Dermis microvascular lymphatic vessel endothelial cell (primary cell): ENCODE data around the gene CDC6. TPM values are rescaled to one million over a fixed set of nuclear protein-coding genes. Genes with fewer than 3 reads are reported as not detected.
A peak's percentile ranks its signal among the peaks of the same experiment; 100 is the strongest.

Source experiments
- DNase-seq, 2 donors: peaks; one replicate each; pipeline versions ENCODE4 v3.0.0 to v3.0.0-alpha.2; 2010; ENCODE audit warnings: low read depth in 2 of 2
- total RNA-seq: library from RNA; depleted of rRNA; stranded (reverse); fragments of >200 nt; gene quantifications from 2 replicates; pipeline ENCODE4 v1.2.1, GENCODE V29; 2014

The CDC6 gene
- total RNA-seq, 1 donor from 2014 or later = 15.3 TPM

DNA sequence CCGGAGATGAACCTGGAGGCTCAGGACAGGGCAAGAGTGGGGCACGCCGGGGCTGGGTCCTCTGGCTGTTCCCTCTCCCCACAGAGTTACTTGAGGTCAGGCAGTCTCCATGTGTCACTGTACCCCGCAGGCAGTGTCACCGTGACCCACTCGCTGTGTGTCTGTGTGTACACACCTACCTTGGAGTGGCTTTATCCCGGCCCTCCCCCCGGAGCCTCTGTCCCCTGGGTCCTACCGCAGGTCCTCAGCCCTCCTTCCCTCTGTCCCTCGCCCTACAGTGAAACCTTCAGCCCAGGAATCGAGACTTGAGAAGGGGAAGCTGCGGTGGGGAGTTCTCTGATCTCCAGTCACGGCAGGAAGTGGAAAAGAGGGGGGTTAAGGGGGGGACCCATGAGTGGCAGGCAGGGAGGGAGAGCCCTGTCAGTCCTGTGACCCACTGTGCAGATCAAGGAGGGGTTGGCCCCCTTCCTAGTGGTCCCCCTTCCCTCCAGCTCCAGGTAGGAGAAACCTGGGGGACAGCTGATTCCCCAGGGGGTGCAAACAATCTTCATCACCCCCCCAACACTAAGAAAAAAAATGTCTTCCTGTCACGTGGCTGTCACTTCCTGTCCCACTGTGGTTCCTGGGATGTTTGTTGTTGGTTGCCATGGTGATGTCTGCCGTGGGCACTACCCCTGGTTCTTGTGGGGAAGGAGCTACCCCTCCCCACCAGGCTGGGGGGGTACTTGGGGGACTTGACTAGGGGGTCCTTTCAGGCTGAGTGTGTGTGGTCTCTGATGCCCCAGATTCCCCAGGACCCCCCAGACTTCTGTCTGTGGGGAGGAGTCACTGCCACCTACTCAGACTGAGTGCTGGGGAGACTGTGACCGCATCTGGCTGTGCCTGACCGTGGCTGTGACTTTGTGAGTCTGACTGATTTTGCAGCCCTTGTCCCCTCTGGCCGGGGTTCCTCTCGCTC is 35.0 kb downstream of the CDC6 start:
- peak; percentile 93 to 95 for DNase-seq

DNA sequence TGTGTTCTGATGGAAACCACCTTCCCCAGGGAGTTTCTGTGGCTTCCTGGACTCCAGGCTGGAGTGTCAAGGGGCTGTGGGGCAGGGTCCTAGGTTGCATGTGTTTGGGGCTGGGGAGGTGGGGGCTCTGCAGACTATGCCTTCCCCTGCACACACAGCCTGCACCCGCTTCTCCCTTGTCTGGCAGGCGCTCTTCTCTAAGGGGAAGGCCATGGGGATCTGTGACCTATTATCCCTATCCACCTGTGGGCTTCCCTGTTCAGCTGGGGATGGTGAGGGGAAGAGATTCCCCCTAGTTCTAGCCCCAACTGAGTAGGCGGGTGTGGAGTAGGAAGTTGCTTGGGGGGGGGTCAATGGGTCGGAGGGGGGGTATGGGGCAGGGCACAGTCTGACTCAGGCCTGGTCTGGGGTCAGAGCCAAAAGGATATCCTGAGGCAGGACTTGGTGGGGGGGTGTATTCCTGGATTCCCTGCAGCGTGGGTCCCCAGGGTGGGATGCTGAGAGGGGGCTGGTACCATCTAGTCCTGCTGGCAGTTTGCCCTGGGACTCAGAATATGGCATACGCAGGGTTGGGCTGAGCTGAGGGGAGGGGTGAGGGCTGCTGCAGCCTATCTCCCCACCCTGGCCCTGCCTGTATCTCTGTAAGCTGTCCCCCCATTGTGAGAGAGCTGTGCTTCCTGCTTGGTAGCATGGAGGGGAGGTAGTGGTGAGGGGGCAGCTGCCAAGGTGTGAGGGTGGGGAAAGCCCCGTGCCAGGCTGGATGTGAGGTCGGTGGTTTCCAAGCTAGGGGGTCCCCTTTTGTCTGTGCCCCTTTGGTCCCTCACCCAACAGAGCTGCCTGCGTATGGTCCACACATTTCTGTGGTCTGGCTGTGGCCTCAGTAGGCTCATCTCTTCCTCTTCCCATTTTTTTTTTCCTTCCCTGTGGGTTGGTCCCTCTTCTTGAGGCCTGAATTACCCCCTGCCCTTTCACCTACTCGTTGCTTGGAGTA is 36.0 kb downstream of the CDC6 start:
- peak; percentile 78 to 90 for DNase-seq

DNA sequence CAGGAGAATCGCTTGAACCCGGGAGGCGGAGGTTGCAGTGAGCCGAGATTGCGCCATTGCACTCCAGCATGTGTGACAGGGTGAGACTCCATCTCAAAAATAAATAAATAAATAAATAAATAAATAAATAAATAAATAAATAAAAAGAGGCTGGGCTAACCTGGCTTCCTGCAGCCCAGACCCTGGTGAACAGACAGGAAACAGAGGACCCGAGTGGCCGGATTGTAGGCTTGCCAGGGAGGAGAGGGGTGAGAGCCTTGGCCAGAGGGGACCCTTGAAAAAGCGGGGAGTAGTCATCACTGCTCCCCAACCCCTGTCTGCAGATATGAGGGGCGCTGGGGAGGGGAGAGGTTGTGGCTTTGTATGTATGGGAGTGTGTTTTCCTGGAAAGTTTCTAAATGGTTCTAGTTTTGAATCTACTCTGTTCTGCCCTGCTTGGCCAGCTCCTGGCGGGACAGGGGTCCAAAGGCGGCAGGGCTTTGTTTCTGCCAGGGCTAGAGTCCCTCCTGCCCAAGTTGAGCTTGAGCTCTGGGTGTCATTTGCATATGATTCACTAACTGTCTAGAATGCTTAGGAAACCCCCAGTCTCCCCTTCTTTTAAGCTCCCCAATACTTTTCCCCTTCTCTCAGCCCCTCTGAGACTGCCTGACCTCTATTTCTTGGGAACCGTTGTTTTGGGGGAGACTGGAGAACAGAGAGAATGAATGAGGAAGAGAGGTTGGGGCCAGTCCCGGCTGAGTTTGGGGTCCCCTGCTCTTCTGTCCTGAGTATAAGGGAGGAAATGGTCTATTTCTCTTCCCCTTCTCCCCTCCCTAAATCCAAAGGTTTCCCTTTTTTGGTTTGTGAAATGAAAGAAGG is 37.7 kb downstream of the CDC6 start:
- no peak for DNase-seq

DNA sequence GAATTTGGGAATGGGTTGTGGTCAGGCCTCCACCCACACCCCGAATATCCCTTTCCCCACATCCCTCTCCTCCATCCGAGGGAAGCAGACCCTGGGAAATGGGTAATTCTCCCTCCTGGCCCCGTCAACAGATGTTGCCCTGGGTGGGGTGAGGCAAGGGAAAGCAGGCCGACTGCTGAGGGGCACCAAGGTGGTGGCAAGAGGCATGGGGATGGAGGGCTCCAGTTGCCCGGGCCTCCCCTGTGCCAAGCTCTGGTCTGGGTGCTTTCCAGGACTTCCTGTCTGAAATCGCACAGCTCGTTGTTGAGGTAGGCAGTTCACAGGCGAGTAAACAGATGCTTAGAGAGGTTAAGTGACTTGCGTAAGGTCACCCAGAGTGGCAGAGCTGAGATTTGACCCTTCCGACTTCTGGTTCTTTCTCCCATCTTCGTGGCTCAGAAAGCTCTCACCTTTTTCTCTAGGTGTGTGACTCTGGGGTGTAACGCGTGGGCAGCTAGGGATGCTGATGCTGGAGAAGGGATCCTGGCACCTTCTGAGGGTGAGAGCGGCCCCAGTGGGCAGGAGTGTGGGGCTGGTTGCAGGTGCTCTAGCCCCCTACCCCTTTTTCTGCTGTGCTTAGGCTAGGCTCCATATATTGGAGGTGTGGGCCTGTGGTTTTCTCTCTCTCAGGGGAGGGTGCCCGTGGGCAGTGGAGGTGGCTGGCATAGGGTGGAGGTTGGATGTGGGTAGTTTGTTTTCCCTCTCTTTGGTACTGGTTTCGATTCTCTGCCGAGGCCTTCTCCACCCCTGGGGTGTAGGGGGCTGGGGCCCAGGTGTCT is 38.5 kb downstream of the CDC6 start:
- peak in 1 of 2 donors; percentile 64 for DNase-seq

DNA sequence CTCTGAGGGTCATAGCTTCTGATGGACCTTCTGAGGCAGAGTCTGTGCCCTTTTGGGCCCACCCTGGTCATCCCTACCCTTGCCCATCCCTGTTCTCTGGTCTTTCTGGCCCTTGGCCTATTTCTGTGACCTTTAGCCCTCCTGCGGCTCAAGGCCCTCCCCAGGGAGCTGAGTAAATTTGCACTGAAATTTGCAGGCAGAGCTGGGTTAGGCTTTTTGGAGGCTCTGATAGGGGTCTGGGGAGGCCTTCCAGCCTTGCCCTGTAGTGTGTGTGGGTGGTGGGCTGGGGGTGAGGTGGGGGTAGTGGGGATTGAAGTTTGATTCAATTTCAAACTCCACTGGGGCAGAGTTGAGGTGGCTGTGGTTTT is 39.1 kb downstream of the CDC6 start:
- DNase-seq = no peak

DNA sequence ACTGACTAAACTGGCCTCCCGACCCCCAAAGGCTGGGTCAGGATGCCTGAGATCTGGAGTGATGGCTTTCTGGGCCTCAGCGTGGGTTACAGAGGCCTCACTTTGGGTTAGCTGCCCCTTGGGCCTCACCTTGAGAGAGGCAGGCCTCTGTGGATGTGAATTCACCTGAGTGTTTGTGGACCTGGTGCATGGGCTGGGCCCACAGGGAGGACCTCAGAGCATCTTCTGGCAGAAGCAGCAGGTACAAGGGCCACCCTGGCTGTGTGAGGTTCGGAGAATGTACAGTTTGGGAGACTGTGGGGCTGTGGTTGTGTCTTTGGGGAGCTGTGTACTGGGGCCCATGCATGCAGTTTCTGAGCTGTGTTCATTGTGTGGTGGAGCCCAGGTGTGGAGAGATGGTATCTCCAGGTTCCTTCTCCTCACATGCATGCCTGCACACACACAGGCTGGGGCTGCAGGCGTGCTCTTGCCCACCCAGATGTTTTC is 39.6 kb downstream of the CDC6 start:
- no peak for DNase-seq

DNA sequence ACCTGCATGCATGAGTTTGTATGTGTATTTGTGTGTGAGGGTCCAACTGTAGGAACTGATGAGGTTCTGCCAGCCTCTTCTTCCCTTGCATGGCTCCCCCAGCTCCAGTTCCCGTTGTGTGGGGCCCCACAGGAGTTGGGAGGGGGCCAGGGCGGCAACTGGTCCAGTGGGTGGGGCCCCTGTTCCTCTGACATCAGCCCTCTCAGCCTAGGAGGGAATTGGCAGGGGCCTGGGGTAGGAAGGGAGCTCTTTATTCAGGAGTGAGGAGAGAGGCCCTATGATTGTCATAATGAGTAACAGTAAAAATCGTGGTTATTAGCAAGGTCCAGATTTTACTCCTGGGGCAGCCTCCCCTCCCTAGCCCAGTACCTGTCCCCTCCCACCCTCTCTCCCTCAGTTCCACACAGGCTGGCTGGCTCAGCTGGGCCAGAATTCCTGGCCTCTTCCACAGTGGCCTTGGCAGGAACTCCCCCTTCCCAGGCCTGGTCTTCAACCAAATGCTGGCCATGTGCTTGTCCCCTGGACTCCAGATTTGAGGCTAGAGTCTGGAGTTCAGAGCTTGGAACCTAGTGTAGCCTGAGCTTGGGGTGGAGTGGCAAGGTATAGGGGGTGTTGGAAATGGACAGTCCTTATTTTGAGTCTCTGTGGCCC is 40.2 kb downstream of the CDC6 start:
- DNase-seq = no peak

DNA sequence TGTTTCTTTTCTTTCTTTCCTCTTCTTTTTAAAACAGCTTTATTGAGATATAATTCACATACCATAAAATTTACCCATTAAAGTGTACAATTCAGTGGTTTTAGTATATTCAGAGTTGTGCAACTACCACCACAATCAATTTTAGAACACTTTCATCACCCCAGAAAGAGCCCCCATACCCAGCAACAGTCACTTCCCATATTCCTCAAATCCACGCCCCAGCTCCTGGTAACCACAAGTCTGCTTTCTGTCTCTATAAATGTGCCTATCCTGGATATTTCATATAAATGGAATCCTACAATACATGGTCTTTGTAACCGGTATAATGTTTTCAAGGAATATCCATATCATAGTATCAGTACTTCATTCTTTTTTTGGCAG is 40.7 kb downstream of the CDC6 start:
- DNase-seq = no peak

DNA sequence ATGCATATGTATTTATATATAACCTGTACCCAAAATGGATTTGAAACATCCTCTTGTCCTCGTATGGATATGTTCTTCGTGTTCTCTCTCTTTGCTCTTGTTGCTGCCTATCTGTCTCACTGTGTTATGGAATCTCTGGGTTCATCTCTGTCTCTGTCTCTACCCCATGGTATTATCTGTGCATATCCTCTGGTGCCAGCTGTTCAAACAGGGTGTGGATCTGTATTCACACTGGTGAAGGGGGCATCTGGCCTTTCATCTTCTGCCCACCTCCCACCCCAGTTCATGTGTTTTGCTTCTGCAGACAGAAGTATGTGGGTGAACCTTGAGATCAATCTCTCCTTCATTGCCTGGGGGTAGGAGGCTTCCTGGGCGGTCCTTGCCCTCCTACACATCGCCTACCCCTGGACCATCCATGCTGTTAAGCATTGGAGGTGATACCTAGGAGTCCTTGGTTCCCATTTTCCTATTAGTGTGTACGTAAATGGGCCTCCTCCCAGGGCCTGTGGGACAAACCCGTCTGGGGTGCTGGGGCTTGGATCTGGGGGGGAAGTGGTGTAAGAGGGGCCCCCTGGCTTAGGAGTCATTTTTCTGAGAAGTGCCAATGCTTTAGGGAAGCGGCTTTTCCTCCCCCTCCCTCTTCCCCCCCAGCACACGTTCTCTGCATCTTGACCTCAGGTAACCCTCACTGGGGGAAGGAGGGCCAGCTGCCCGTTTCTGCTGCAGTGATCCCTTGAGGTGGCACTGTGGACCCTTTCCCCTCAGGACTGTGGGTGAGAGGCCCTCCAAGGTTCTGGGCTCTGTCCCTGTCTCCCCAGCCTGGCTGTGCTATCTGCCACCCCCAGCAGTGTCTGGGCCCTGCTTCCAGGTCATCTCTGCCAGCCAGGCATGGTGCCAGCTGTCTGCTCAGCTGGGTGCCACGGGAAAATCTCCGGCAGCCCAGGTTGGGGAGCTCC is 42.4 kb downstream of the CDC6 start:
- no peak for DNase-seq

DNA sequence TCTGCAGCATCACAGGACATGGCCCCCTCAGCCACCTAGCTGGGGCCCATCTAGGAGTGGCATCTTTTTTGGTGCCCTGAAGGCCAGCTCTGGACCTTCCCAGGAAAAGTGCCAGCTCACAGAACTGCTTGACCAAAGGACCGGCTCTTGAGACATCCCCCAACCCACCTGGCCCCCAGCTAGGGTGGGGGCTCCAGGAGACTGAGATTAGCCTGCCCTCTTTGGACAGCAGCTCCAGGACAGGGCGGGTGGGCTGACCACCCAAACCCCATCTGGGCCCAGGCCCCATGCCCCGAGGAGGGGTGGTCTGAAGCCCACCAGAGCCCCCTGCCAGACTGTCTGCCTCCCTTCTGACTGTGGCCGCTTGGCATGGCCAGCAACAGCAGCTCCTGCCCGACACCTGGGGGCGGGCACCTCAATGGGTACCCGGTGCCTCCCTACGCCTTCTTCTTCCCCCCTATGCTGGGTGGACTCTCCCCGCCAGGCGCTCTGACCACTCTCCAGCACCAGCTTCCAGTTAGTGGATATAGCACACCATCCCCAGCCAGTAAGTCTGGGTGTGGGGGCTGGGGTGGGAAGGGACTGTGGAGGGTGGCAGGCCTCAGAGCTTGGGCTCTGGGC is 43.3 kb downstream of the CDC6 start:
- DNase-seq = no peak

DNA sequence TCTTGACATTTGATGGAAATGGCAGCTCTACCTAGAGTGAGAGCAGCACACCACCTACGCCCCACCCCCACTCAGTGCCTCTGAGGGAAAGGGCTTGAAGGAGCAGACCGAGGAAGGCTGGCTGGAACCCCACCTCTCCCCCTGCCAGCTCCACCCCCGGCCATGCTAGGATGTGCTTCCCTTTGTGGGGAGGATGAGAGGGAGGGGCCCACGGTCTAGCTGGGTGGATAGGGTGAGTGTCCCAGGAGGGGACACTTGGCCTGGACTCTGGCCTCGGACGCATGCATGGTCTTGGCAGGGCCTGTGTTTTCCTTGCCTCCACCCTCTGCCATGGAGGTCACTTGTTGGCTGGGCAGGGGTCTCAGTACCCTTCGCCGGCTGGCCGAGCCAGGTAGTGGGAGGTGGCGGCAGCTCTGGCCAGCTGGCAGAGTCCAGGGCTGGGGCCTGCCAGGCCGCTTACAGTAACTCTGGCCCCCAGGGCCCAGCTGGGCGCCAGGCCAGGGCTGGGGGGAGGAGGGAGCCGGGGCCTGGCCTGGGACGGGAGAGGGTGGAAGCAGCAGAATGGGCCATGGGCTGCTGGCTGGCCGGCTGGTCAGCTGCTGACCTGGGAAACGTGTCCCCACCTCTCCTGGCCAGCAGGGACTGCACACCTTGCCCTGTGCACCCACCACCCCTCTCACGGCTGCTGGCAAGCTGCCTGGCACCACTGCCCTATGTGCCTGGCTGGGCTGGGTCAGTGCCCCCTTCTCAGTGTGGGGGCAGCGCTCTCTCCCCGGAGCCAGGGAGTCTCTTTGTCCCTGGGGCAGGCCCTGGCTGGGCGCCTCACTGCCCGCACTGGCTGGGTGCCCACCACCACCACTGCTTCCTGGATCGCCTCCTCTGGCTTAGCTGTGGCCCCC is 44.3 kb downstream of the CDC6 start:
- peak; percentile 74 to 75 for DNase-seq

DNA sequence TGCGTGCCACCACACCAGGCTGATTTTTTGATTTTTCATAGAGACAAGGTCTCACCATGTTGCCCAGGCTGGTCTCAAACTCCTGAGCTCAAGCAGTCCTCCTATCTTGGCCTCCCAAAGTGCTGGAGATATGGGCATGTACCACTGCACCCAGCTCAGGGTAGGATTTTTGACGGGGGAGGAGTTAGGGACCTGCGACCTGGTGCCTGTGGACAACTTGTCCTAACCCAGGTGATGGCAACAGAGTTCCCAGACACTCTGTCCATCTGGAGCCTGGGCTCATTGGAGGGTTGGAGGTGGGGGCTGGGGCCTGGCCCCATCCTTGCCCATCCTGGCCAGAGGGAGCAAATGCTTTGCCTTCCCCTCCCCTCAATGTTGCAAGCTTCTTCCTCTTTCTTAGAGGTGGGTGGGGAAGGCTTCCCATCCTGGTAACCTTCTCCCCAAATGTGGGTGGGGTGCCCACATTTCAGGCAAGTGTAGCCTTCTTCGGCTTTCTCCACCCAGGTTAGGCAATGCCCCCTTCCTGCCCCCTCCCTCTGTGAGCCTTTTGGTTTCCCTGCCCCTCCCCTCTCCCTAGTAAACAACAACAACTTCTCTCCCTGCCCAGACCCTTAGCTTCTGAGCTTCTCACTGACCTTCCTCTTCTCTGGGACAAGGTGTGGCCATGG is 46.2 kb downstream of the CDC6 start:
- DNase-seq = no peak

DNA sequence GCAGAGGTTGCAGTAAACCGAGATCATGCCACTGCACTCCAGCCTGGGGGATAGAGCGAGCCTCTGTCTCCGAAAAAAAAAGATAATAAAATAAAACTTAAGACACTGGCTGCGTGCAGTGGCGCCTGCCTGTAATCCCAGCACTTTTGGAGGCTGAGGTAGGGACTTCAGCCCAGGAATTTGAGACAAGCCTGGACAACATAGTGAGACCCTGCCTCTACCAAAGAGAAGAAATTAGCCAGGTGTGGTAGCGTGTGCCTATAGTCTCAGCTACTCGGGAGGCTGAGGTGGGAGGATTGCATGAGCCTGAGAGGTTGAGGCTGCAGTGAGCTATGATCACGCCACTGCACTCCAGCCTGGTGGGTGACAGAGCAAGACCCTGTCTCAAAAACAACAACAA is 47.9 kb downstream of the CDC6 start:
- no peak for DNase-seq

DNA sequence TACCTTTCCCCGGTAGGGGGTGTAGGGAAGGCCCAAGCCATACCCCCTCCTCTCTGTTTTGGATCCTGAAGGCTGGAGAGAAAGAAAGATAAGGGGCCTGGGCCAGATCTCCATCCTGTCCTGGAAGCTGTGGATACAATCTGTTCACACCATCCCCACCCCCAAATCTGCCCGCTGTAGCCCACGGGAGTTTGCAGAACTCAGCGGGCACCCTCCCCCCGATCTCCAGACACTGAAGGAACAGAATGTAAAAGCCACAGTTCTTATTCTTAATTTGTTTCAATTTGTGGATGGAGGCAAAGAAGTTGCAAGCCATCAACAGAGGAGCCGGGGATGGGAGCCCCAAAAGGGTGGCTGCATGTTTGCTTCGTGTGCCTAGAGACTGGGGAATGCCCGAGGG is 49.7 kb downstream of the CDC6 start:
- no peak for DNase-seq

DNA sequence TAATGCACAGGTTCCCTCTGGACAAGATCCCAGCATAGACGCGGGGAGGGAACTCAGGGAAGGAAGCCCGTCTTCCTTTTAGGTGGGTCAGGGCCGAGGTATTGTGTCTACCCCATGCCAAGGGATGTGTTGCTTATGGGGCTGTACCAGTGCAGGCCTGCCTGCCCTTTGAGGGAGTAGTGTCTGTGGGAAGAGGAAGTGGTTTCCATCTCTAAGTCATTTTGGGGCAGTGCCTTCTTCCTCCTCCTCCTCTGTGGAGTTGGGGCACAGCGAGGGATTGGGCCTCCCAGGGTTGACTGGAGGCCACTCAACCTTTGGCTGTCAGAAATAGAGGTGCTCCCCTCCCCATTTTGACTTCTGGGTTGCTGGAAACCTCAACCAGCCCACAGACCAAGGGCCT is 50.4 kb downstream of the CDC6 start:
- DNase-seq = no peak

DNA sequence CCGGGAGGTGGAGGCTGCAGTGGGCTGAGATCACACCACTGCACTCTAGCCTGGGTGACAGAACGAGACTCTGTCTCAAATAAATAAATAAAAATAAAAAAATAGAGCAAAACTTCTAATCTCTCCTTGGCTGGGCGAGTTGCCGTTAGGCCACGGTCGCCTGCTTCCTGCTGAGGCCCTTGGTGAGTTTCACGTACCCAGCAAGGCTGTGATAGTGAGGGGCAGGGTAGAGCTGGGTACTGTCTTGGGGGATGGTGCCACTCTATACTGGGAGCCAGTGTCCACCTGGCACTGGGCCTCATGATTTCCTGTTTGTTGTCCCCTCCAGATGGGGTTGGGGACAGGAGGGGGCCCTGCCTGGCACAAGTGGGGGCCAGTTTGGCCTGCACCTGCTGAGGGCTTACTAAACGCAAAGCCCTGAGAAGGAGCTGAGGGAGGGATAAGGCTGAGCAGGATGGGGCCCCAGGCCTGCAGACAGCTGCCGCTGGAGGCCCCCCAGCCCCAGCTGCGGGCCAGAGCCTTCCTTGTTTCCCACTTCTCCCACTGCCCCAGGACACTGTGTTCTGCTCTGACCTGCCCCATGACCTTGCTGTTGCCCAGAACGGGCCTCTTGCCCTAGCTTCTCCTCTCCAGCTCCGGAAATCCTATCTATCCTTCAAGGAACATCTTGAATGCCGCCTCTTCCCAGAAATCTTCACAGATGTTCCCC is 51.4 kb downstream of the CDC6 start:
- no peak for DNase-seq
